GM12878 (cell line): ENCODE data around the gene PLXNA2. TPM values are rescaled to one million over a fixed set of nuclear protein-coding genes. Genes with fewer than 3 reads are reported as not detected.

ENCODE experiments used
- ATAC-seq: fragments of 200-7000 bp; cut with Tn5 transposase; 3 replicates; pipeline ENCODE4 v1.9.1; 2020; ENCODE audit warnings: mild to moderate bottlenecking, moderate library complexity
- BruUV-seq: library from RNA; stranded (reverse); fragments of 400-500 nt; replicated peaks from 2 replicates; lab custom pipeline; 2021; lab: Mats Ljungman, UMichigan
- CTCF ChIA-PET: fragments of 300-600 bp; sonication (Branson Sonifier 250); formaldehyde crosslinking; extraction: SDS; loops from one replicate; lab custom pipeline; 2021; ENCODE audit warnings: inconsistent platforms; lab: Yijun Ruan, JAX
- POLR2A ChIA-PET: fragments of 350-600 bp; formaldehyde crosslinking; extraction: SDS; loops from one replicate; lab custom pipeline; 2021; ENCODE audit warnings: inconsistent platforms; lab: Charles Lee
- RAD21 ChIA-PET: fragments of 300-600 bp; sonication (Branson Sonifier 250); formaldehyde crosslinking; loops from one replicate; lab custom pipeline; 2023; ENCODE audit warnings: antibody characterized with exemption; ENCODE audit not compliant: unreplicated experiment; lab: Charles Lee
- SMC1A ChIA-PET: fragments of 300-600 bp; sonication (Branson Sonifier 250); formaldehyde crosslinking; loops from one replicate; lab custom pipeline; 2023; ENCODE audit not compliant: unreplicated experiment, uncharacterized antibody; lab: Charles Lee
- DNase-seq: peaks from one replicate; pipeline ENCODE4 v3.0.0-alpha.2; 2011; ENCODE audit warnings: low read depth, low spot score
- FAIRE-seq: peaks from 3 replicates; lab custom pipeline; 2011; peaks lifted over from hg19 to GRCh38; lab: Jason Lieb, UNC
- H2AFZ ChIP-seq: 2 replicates; pipeline ENCODE4 v1.6.0; 2011; ENCODE audit warnings: low read depth, low read length, control low read depth; ENCODE audit not compliant: control insufficient read depth
- H3K27ac ChIP-seq: 2 replicates; pipeline ENCODE4 v1.5.1; 2011; ENCODE audit warnings: control low read depth; ENCODE audit not compliant: control insufficient read depth, insufficient read depth
- H3K27me3 ChIP-seq, 2 experiments: replicated peaks in 1 of 2; 2 replicates each; pipeline versions ENCODE4 v1.6.0 to v1.6.1; 2011; ENCODE audit warnings: low read length in 1 of 2; ENCODE audit not compliant: control insufficient read depth in 2 of 2, insufficient read depth in 2 of 2
- H3K36me3 ChIP-seq, 2 experiments: 2 replicates each; pipeline ENCODE4 v1.5.1; 2011; ENCODE audit warnings: low read length in 1 of 2; ENCODE audit not compliant: control insufficient read depth in 2 of 2, insufficient read depth in 2 of 2
- H3K4me1 ChIP-seq: 2 replicates; pipeline ENCODE4 v1.6.1; 2011; ENCODE audit warnings: mild to moderate bottlenecking, low read length, moderate library complexity, mixed read lengths; ENCODE audit not compliant: control insufficient read depth, insufficient read depth
- H3K4me2 ChIP-seq: 2 replicates; pipeline ENCODE4 v1.6.0; 2011; ENCODE audit warnings: control low read depth; ENCODE audit not compliant: control insufficient read depth, insufficient read depth
- H3K4me3 ChIP-seq: fragments of 200-600 bp; sonication (generic); 2 replicates; pipeline ENCODE4 v1.5.1; 2016
- H3K79me2 ChIP-seq: 2 replicates; pipeline ENCODE4 v1.6.0; 2011; ENCODE audit warnings: low read length; ENCODE audit not compliant: control insufficient read depth, insufficient read depth
- H3K9ac ChIP-seq: 2 replicates; pipeline ENCODE4 v1.8.0; 2011; ENCODE audit warnings: low read length, control low read depth, mixed read lengths; ENCODE audit not compliant: control insufficient read depth, insufficient read depth
- H3K9me3 ChIP-seq: replicated peaks from 3 replicates; pipeline ENCODE4 v1.5.1; 2011; ENCODE audit warnings: mild to moderate bottlenecking, low read length; ENCODE audit not compliant: control insufficient read depth, insufficient read depth
- H4K20me1 ChIP-seq: 2 replicates; pipeline ENCODE4 v1.6.0; 2011; ENCODE audit not compliant: control insufficient read depth, insufficient read depth
- ESRRA ChIP-seq: IDR thresholded peaks from 2 replicates; pipeline ENCODE4 v1.6.1; 2012; ENCODE audit warnings: mild to moderate bottlenecking, low read length, improper control_type of control experiment
- JUND ChIP-seq: IDR thresholded peaks from 2 replicates; pipeline ENCODE4 v1.6.1; 2012; ENCODE audit warnings: low read depth, mild to moderate bottlenecking, low read length, improper control_type of control experiment, moderate library complexity
- KLF5 ChIP-seq: fragments of 450-650 bp; IDR thresholded peaks from 2 replicates; pipeline ENCODE4 v1.6.1; 2014; ENCODE audit warnings: mild to moderate bottlenecking; ENCODE audit not compliant: partially characterized antibody
- POLR2A ChIP-seq: IDR thresholded peaks from 2 replicates; pipeline ENCODE4 v1.6.1; 2011; ENCODE audit warnings: low read depth, mild to moderate bottlenecking, low read length
- RAD51 ChIP-seq: fragments of 450-650 bp; IDR thresholded peaks from 2 replicates; pipeline ENCODE4 v1.6.1; 2016; ENCODE audit warnings: moderate library complexity, mild to moderate bottlenecking, inconsistent platforms
- SP1 ChIP-seq: IDR thresholded peaks from one replicate; pipeline ENCODE4 v1.6.1; 2011; ENCODE audit warnings: low read depth, low read length
- SPI1 ChIP-seq: IDR thresholded peaks from 2 replicates; pipeline ENCODE4 v1.6.1; 2011; ENCODE audit warnings: low read depth, mild to moderate bottlenecking, low read length, moderate library complexity, borderline replicate concordance; ENCODE audit not compliant: insufficient read depth
- SUPT20H ChIP-seq: IDR thresholded peaks from 2 replicates; pipeline ENCODE4 v1.6.1; 2011; ENCODE audit warnings: low read depth, mild to moderate bottlenecking, low read length, moderate library complexity, borderline replicate concordance; ENCODE audit not compliant: control insufficient read depth
- ZNF217 ChIP-seq: fragments of 450-650 bp; IDR thresholded peaks from 2 replicates; pipeline ENCODE4 v1.6.1; 2017; ENCODE audit warnings: antibody characterized with exemption, mild to moderate bottlenecking
- WGBS: methylation state at CpG from one replicate; pipeline ENCODE4 v1.1.6; 2016; ENCODE audit warnings: low lambda C conversion rate; ENCODE audit not compliant: insufficient replicate concordance, insufficient coverage; ENCODE audit errors: missing lambda C conversion rate; 5-methylcytosine and 5-hydroxymethylcytosine counted together
- in situ Hi-C: fragments of 300-500 bp; cut with MboI; formaldehyde crosslinking; loops from 9 replicates; pipeline ENCODE4 v1.14.3; 2018; ENCODE audit warnings: mixed read lengths
- intact Hi-C: fragments of 100-400 bp; cut with micrococcal nuclease; formaldehyde crosslinking; loops from one replicate; pipeline ENCODE4 v1.14.2; 2022; ENCODE audit not compliant: unreplicated experiment
- polyA plus RNA-seq, 11 experiments: library from polyadenylated mRNA; depleted of rRNA in 4 of 11; unstranded in 6 of 11; stranded (reverse) in 5 of 11; fragments of >200 nt; fragmentation: Nextera tagmentation in 4 of 11; fragmentation: Illumina TruSeq in 1 of 11; extraction: Ambion mirVana in 4 of 11; extraction: Trizol in 1 of 11; gene quantifications; 1 replicate in 1 of 11; 2 replicates in 10 of 11; pipeline versions ENCODE4 v1.2.1 to v1.2.3, GENCODE V29; 2011 to 2016; ENCODE audit warnings: inconsistent platforms in 2 of 11, missing spikeins in 2 of 11, low read depth in 1 of 11
- total RNA-seq, 4 experiments: library from RNA; depleted of rRNA in 3 of 4; stranded (reverse); fragments of >200 nt in 3 of 4; fragmentation: Illumina TruSeq in 1 of 4; extraction: Trizol in 1 of 4; gene quantifications; 2 replicates each; pipeline versions ENCODE4 v1.2.1 to v1.2.3, GENCODE V29; 2013 to 2021
- TF ChIP-seq, protein P1 (sequence below): fragments of 450-650 bp; IDR thresholded peaks from 2 replicates; pipeline ENCODE4 v1.6.1; 2016; ENCODE audit warnings: mild to moderate bottlenecking, moderate library complexity, borderline replicate concordance
- TF ChIP-seq, protein P2 (sequence below): fragments of 450-650 bp; IDR thresholded peaks from 2 replicates; pipeline ENCODE4 v1.6.1; 2016; ENCODE audit warnings: mild to moderate bottlenecking
- TF ChIP-seq, protein P3 (sequence below): fragments of 150-350 bp; IDR thresholded peaks from 2 replicates; pipeline ENCODE4 v1.6.1; 2014; ENCODE audit warnings: mild to moderate bottlenecking, low read depth, low read length
- TF ChIP-seq, protein P4 (sequence below): IDR thresholded peaks from 2 replicates; pipeline ENCODE4 v1.6.1; 2011; ENCODE audit warnings: low read depth, mild to moderate bottlenecking, low read length, moderate library complexity, borderline replicate concordance; ENCODE audit errors: extremely low read depth

Gene PLXNA2
- total and polyA plus RNA-seq, 10 of the 15 experiments (the other 5 are each of a cell fraction or from before 2014, with no cell fraction given) = under 0.01 to 0.08 (median 0.07) TPM; not detected in 4

DNA sequence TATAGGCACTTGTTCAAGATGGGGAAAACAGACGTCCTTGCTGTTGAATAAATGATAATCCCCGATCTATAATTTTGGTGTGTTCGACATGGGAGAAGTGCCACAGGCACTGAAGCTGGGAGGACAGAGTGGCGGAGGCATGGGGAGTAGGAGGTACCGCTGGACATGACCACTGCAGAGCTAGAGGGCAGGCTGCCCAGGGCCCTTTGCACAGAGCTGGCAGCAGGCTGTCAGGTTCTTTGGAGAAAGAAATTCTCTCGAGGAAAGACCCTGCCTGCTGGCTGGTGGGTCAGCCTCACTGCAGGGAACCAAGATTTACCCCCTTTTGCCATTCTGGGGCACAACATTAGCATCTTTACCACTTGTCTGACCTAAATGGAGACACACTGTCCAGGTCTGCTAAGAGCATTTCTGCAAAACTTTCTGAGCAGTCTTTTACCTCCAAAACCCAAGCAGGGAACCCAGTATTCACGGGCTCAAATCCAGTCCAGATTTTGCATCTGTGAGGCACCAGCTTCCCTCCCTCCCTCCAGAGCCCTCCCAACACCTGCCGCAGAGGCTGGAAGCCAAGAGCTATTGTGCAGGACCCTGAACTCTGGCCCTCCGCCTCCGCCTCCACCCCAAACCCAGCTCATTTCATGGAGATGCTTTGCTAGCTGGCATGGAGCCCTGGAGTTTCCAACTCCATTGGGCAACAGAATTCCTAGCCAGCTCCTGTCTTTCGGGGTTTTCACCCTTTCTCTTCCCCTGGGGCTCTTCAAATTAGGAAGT is 142.3 kb downstream of the PLXNA2 start:
- Histone ChIP-seq H3K36me3 (no peaks in the 10 kb centered on the region), H3K4me2 (no peak overlapping the region), H3K27ac (no peak overlapping the region), H3K79me2 (no peaks in the 10 kb centered on the region), H3K9ac (no peak overlapping the region), H3K4me3 (no peak overlapping the region), H3K9me3 (no peaks in the 10 kb centered on the region), H3K27me3 (peaks cover 4 to 6% of the 10 kb centered on the region in 2 experiments), H2AFZ (no peak overlapping the region), H4K20me1 (no peaks in the 10 kb centered on the region), H3K4me1 (no peaks in the 10 kb centered on the region)
- 8% methylated on average over 11 of the region's 11 CpGs for WGBS
- ChIA-PET SMC1A (no interaction called here), POLR2A (no interaction called here), RAD21 (no interaction called here), CTCF (interaction anchor here (1.3 to 1.4 kb wide), 2 partner anchors 9 to 143 kb away, joined by 4 to 5 read pairs; no protein-coding TSS in a partner anchor)
- in situ Hi-C loops = no loop called here
- no TSS peak for BruUV-seq
- intact Hi-C loops = no loop called here
- DNase-seq (no peak), FAIRE-seq (no peak), ATAC-seq (no peak)
- no peak for TF ChIP-seq SPI1
- TF ChIP-seq, protein P1, sequence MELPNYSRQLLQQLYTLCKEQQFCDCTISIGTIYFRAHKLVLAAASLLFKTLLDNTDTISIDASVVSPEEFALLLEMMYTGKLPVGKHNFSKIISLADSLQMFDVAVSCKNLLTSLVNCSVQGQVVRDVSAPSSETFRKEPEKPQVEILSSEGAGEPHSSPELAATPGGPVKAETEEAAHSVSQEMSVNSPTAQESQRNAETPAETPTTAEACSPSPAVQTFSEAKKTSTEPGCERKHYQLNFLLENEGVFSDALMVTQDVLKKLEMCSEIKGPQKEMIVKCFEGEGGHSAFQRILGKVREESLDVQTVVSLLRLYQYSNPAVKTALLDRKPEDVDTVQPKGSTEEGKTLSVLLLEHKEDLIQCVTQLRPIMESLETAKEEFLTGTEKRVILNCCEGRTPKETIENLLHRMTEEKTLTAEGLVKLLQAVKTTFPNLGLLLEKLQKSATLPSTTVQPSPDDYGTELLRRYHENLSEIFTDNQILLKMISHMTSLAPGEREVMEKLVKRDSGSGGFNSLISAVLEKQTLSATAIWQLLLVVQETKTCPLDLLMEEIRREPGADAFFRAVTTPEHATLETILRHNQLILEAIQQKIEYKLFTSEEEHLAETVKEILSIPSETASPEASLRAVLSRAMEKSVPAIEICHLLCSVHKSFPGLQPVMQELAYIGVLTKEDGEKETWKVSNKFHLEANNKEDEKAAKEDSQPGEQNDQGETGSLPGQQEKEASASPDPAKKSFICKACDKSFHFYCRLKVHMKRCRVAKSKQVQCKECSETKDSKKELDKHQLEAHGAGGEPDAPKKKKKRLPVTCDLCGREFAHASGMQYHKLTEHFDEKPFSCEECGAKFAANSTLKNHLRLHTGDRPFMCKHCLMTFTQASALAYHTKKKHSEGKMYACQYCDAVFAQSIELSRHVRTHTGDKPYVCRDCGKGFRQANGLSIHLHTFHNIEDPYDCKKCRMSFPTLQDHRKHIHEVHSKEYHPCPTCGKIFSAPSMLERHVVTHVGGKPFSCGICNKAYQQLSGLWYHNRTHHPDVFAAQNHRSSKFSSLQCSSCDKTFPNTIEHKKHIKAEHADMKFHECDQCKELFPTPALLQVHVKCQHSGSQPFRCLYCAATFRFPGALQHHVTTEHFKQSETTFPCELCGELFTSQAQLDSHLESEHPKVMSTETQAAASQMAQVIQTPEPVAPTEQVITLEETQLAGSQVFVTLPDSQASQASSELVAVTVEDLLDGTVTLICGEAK = no peak
- TF ChIP-seq, protein P2, sequence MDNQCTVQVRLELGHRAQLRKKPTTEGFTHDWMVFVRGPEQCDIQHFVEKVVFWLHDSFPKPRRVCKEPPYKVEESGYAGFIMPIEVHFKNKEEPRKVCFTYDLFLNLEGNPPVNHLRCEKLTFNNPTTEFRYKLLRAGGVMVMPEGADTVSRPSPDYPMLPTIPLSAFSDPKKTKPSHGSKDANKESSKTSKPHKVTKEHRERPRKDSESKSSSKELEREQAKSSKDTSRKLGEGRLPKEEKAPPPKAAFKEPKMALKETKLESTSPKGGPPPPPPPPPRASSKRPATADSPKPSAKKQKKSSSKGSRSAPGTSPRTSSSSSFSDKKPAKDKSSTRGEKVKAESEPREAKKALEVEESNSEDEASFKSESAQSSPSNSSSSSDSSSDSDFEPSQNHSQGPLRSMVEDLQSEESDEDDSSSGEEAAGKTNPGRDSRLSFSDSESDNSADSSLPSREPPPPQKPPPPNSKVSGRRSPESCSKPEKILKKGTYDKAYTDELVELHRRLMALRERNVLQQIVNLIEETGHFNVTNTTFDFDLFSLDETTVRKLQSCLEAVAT = no peak
- TF ChIP-seq ESRRA = no peak
- TF ChIP-seq, protein P3, sequence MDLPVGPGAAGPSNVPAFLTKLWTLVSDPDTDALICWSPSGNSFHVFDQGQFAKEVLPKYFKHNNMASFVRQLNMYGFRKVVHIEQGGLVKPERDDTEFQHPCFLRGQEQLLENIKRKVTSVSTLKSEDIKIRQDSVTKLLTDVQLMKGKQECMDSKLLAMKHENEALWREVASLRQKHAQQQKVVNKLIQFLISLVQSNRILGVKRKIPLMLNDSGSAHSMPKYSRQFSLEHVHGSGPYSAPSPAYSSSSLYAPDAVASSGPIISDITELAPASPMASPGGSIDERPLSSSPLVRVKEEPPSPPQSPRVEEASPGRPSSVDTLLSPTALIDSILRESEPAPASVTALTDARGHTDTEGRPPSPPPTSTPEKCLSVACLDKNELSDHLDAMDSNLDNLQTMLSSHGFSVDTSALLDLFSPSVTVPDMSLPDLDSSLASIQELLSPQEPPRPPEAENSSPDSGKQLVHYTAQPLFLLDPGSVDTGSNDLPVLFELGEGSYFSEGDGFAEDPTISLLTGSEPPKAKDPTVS = no peak
- TF ChIP-seq POLR2A = no peak
- no peak for TF ChIP-seq ZNF217
- no peak for TF ChIP-seq KLF5
- TF ChIP-seq SP1 = no peak
- no peak for TF ChIP-seq JUND
- no peak for TF ChIP-seq RAD51
- TF ChIP-seq, protein P4, sequence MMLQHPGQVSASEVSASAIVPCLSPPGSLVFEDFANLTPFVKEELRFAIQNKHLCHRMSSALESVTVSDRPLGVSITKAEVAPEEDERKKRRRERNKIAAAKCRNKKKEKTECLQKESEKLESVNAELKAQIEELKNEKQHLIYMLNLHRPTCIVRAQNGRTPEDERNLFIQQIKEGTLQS = no peak
- TF ChIP-seq SUPT20H = no peak
